Fibroblast of lung (primary cell): Measurements from ENCODE around the gene SNAP47. TPM values are rescaled to one million over a fixed set of nuclear protein-coding genes. Genes with fewer than 3 reads are reported as not detected.

Experiments used
- DNase-seq, 2 donors: peaks; one replicate each; pipeline versions ENCODE4 v3.0.0 to v3.0.0-alpha.2; 2010; ENCODE audit warnings: low read depth in 2 of 2
- H2AFZ ChIP-seq: 2 replicates; pipeline ENCODE4 v1.5.1; 2012; ENCODE audit warnings: low read length, control low read depth, inconsistent platforms
- H3K27ac ChIP-seq: 2 replicates; pipeline ENCODE4 v1.5.1; 2011; ENCODE audit warnings: low read length, control low read depth; ENCODE audit not compliant: insufficient read depth
- H3K27me3 ChIP-seq: 2 replicates; pipeline ENCODE4 v1.5.1; 2011; ENCODE audit warnings: mild to moderate bottlenecking, low read length; ENCODE audit not compliant: control insufficient read depth, insufficient read depth
- H3K36me3 ChIP-seq: 2 replicates; pipeline ENCODE4 v1.5.1; 2011; ENCODE audit warnings: low read length; ENCODE audit not compliant: control insufficient read depth, insufficient read depth
- H3K4me1 ChIP-seq: 2 replicates; pipeline ENCODE4 v1.5.1; 2011; ENCODE audit warnings: low read length; ENCODE audit not compliant: control insufficient read depth, insufficient read depth; ENCODE audit errors: extremely low read depth
- H3K4me2 ChIP-seq: 2 replicates; pipeline ENCODE4 v1.5.1; 2011; ENCODE audit warnings: low read length, control low read depth; ENCODE audit not compliant: insufficient read depth; ENCODE audit errors: extremely low read depth
- H3K4me3 ChIP-seq, 4 experiments: fragments of 200-600 bp in 1 of 4; sonication (generic) in 1 of 4; replicated peaks in 1 of 4; 2 replicates each; pipeline ENCODE4 v1.5.1; 2011 to 2016; ENCODE audit warnings: low read length in 4 of 4, low read depth in 3 of 4, mild to moderate bottlenecking in 3 of 4, control low read depth in 2 of 4, inconsistent platforms in 1 of 4, mixed read lengths in 1 of 4; ENCODE audit not compliant: insufficient read depth in 1 of 4; ENCODE audit errors: control extremely low read depth in 1 of 4
- H3K79me2 ChIP-seq: 2 replicates; pipeline ENCODE4 v1.5.1; 2012; ENCODE audit warnings: mild to moderate bottlenecking, low read length, inconsistent platforms; ENCODE audit not compliant: control insufficient read depth, insufficient read depth
- H3K9ac ChIP-seq: 2 replicates; pipeline ENCODE4 v1.5.1; 2011; ENCODE audit warnings: mild to moderate bottlenecking, low read length, control low read depth; ENCODE audit not compliant: insufficient read depth
- H3K9me3 ChIP-seq: 2 replicates; pipeline ENCODE4 v1.5.1; 2012; ENCODE audit warnings: low read depth, low read length; ENCODE audit not compliant: control insufficient read depth, insufficient read depth
- H4K20me1 ChIP-seq: 2 replicates; pipeline ENCODE4 v1.5.1; 2011; ENCODE audit warnings: low read length; ENCODE audit not compliant: control insufficient read depth, insufficient read depth; ENCODE audit errors: extremely low read depth
- CTCF ChIP-seq, 2 donors: IDR thresholded peaks in 1 of 2; conservative IDR thresholded peaks in 1 of 2; 1 replicate in 1 of 2; 2 replicates in 1 of 2; pipeline ENCODE4 v1.5.1; 2011 to 2012; ENCODE audit warnings: low read length in 2 of 2, control low read depth in 1 of 2, inconsistent platforms in 1 of 2, low read depth in 1 of 2, mild to moderate bottlenecking in 1 of 2
- EZH2 ChIP-seq: IDR thresholded peaks from 2 replicates; pipeline ENCODE4 v1.5.1; 2012; ENCODE audit warnings: low read length, control low read depth, mild to moderate bottlenecking; ENCODE audit errors: missing control alignments
- polyA plus RNA-seq, 2 donors: library from polyadenylated mRNA; depleted of rRNA in 1 of 2; stranded (reverse) in 1 of 2; unstranded in 1 of 2; fragments of >200 nt; gene quantifications; 2 replicates each; pipeline ENCODE4 v1.2.1, GENCODE V29; 2011 to 2012; ENCODE audit warnings: missing spikeins in 1 of 2
- total RNA-seq: library from RNA; depleted of rRNA; stranded (reverse); fragments of >200 nt; gene quantifications from 2 replicates; pipeline ENCODE4 v1.2.1, GENCODE V29; 2014

SNAP47 gene
- total and polyA plus RNA-seq, 2 donors (not counting 1 experiment from before 2014, with no cell fraction given) = 32.4 to 66.9 TPM

- H3K79me2 ChIP-seq = peaks cover 27% of the 10 kb centered on the region
- no peak overlapping the region for H3K9ac ChIP-seq
These were observed 12.1 kb downstream of the SNAP47 start for GRCh38 chr1:227747382-227747781.

GRCh38 chr1:227747948-227748495 lies 12.8 kb downstream of the SNAP47 start:
- H3K4me1 ChIP-seq = no peaks in the 10 kb centered on the region
- H3K4me3 ChIP-seq = no peak overlapping the region
- no peak overlapping the region for H3K4me2 ChIP-seq
- H3K27me3 ChIP-seq = no peaks in the 10 kb centered on the region
- TF ChIP-seq CTCF (conservative IDR thresholded peaks at IDR 0.05 in 1 of 2, IDR thresholded peaks at IDR 0.05 in 1 of 2; ENCODE audit: low read depth in 1 of 2, low read length in 2 of 2) (no peak), EZH2 (no peak)
- no peak overlapping the region for H3K27ac ChIP-seq
- no peaks in the 10 kb centered on the region for H3K9me3 ChIP-seq
- H4K20me1 ChIP-seq = no peaks in the 10 kb centered on the region
- H3K9ac ChIP-seq = no peak overlapping the region
- no peak overlapping the region for H2AFZ ChIP-seq
- DNase-seq = no peak
- H3K79me2 ChIP-seq = peaks cover 22% of the 10 kb centered on the region
- H3K36me3 ChIP-seq = peaks cover 15% of the 10 kb centered on the region

More at GRCh38 chr1:227747382-227747781, 12.1 kb downstream of the SNAP47 start:
- no peak overlapping the region for H3K27ac ChIP-seq
- H4K20me1 ChIP-seq = no peaks in the 10 kb centered on the region
- H3K4me1 ChIP-seq = no peaks in the 10 kb centered on the region
- peaks cover 15% of the 10 kb centered on the region for H3K36me3 ChIP-seq
- no peak overlapping the region for H2AFZ ChIP-seq
- H3K4me3 ChIP-seq = no peak overlapping the region
- no peak for DNase-seq
- H3K27me3 ChIP-seq = no peaks in the 10 kb centered on the region
- TF ChIP-seq CTCF (conservative IDR thresholded peaks at IDR 0.05 in 1 of 2, IDR thresholded peaks at IDR 0.05 in 1 of 2; ENCODE audit: low read depth in 1 of 2, low read length in 2 of 2) (no peak), EZH2 (no peak)
- H3K9me3 ChIP-seq = no peaks in the 10 kb centered on the region
- no peak overlapping the region for H3K4me2 ChIP-seq

- H4K20me1 ChIP-seq = no peaks in the 10 kb centered on the region
- no peaks in the 10 kb centered on the region for H3K4me1 ChIP-seq
- H3K36me3 ChIP-seq = peaks cover 14% of the 10 kb centered on the region
- peaks cover 17% of the 10 kb centered on the region for H3K79me2 ChIP-seq
- no peak overlapping the region for H3K9ac ChIP-seq
- no peaks in the 10 kb centered on the region for H3K27me3 ChIP-seq
- H3K9me3 ChIP-seq = no peaks in the 10 kb centered on the region
- no peak overlapping the region for H3K4me2 ChIP-seq
- H2AFZ ChIP-seq = no peak overlapping the region
- no peak overlapping the region for H3K4me3 ChIP-seq
- TF ChIP-seq EZH2 = no peak
- TF ChIP-seq CTCF (conservative IDR thresholded peaks at IDR 0.05 in 1 of 2, IDR thresholded peaks at IDR 0.05 in 1 of 2; ENCODE audit: low read depth in 1 of 2, low read length in 2 of 2) = no peak
- DNase-seq = no peak
- no peak overlapping the region for H3K27ac ChIP-seq
These were observed 13.4 kb downstream of the SNAP47 start for GRCh38 chr1:227748496-227749182.
